OCI-LY1 (cell line): Measurements from ENCODE around the gene SEMA3D.

Experiments used
- EZH2 ChIP-seq: fragments of 200-600 bp; sonication (generic), shearing (Covaris generic); IDR thresholded peaks from 2 replicates; pipeline ENCODE4 v1.8.0; 2017; ENCODE audit warnings: borderline replicate concordance, mixed run types, mild to moderate bottlenecking, antibody characterized with exemption, low read length, moderate library complexity, mixed read lengths
- TF ChIP-seq, protein P1 (sequence below): fragments of 200-600 bp; sonication (generic), shearing (Covaris generic); IDR thresholded peaks from 2 replicates; pipeline ENCODE4 v1.5.1; 2017; ENCODE audit warnings: mild to moderate bottlenecking, antibody characterized with exemption, low read length, moderate library complexity, mixed read lengths

DNA sequence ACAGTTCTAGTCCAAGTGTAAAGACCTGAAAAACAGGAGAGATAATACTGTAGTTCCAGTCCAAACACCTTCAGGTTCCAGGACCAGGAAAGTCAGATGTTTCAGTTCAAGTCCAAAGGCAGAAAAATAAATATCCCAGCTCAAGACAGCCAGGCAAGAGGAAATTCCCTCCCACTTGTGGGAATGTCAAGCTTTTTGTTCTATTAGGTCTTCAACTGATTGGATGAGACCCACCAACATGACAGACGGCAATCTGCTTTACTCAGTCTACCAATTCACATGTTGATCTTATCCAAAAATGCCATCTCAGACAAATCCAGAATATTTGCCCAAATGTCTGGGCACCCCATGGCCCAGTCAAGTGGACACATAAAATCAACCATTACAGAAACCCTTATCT, 33.1 kb downstream of the SEMA3D start:
- TF ChIP-seq, protein P1, sequence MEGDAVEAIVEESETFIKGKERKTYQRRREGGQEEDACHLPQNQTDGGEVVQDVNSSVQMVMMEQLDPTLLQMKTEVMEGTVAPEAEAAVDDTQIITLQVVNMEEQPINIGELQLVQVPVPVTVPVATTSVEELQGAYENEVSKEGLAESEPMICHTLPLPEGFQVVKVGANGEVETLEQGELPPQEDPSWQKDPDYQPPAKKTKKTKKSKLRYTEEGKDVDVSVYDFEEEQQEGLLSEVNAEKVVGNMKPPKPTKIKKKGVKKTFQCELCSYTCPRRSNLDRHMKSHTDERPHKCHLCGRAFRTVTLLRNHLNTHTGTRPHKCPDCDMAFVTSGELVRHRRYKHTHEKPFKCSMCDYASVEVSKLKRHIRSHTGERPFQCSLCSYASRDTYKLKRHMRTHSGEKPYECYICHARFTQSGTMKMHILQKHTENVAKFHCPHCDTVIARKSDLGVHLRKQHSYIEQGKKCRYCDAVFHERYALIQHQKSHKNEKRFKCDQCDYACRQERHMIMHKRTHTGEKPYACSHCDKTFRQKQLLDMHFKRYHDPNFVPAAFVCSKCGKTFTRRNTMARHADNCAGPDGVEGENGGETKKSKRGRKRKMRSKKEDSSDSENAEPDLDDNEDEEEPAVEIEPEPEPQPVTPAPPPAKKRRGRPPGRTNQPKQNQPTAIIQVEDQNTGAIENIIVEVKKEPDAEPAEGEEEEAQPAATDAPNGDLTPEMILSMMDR = no peak
- no peak for TF ChIP-seq EZH2
